Ishikawa (cell line): ENCODE data around the gene ACACA.

Source experiments
- CREB1 ChIP-seq: IDR thresholded peaks from 2 replicates; pipeline ENCODE4 v1.6.1; 2012; ENCODE audit warnings: low read depth
- EGR1 ChIP-seq: IDR thresholded peaks from 2 replicates; pipeline ENCODE4 v1.6.1; 2012
- EP300 ChIP-seq: IDR thresholded peaks from 2 replicates; pipeline ENCODE4 v1.6.1; 2012; ENCODE audit warnings: borderline replicate concordance
- FOXM1 ChIP-seq: IDR thresholded peaks from 2 replicates; pipeline ENCODE4 v1.6.1; 2012; ENCODE audit warnings: low read depth, borderline replicate concordance
- MAX ChIP-seq: IDR thresholded peaks from 2 replicates; pipeline ENCODE4 v1.6.1; 2012
- NFIC ChIP-seq: IDR thresholded peaks from 2 replicates; pipeline ENCODE4 v1.6.1; 2012
- RAD21 ChIP-seq: IDR thresholded peaks from 2 replicates; pipeline ENCODE4 v1.6.1; 2012; ENCODE audit warnings: low read depth
- REST ChIP-seq: IDR thresholded peaks from 2 replicates; pipeline ENCODE4 v1.6.1; 2012; ENCODE audit warnings: low read depth, mild to moderate bottlenecking
- TAF1 ChIP-seq: IDR thresholded peaks from 2 replicates; pipeline ENCODE4 v1.6.1; 2012; ENCODE audit warnings: low read depth, mild to moderate bottlenecking
- TCF12 ChIP-seq: IDR thresholded peaks from 2 replicates; pipeline ENCODE4 v1.6.1; 2012; ENCODE audit warnings: low read depth
- TEAD4 ChIP-seq: IDR thresholded peaks from 2 replicates; pipeline ENCODE4 v1.6.1; 2012
- ZBTB7A ChIP-seq: IDR thresholded peaks from 2 replicates; pipeline ENCODE4 v1.6.1; 2012; ENCODE audit warnings: low read depth

- TF ChIP-seq RAD21 (no peak), TCF12 (no peak), EP300 (no peak), TAF1 (no peak), FOXM1 (no peak), NFIC (no peak), CREB1 (no peak), TEAD4 (no peak), ZBTB7A (no peak), MAX (no peak), REST (no peak), EGR1 (no peak)
Measured at GRCh38 chr17:37135576-37135975, 271.1 kb downstream of the ACACA start.
